Parathyroid adenoma (tissue), 2 donors: ENCODE data around the gene PREX1.

Experiments used
- H2AFZ ChIP-seq: fragments of 300-600 bp; sonication (generic); one replicate; pipeline ENCODE4 v1.7.0; 2017; ENCODE audit warnings: antibody characterized with exemption, mild to moderate bottlenecking
- H3K27ac ChIP-seq: fragments of 300-600 bp; sonication (generic); one replicate; pipeline ENCODE4 v1.7.0; 2017
- H3K27me3 ChIP-seq: fragments of 300-600 bp; sonication (generic); one replicate; pipeline ENCODE4 v1.7.0; 2017; ENCODE audit warnings: low read length; ENCODE audit not compliant: control insufficient read depth, insufficient read depth
- H3K36me3 ChIP-seq: fragments of 300-600 bp; sonication (generic); one replicate; pipeline ENCODE4 v1.7.0; 2017; ENCODE audit warnings: low read length; ENCODE audit not compliant: control insufficient read depth, insufficient read depth
- H3K4me1 ChIP-seq: fragments of 300-600 bp; sonication (generic); one replicate; pipeline ENCODE4 v1.7.0; 2017; ENCODE audit warnings: control low read depth
- H3K4me2 ChIP-seq: fragments of 300-600 bp; sonication (generic); one replicate; pipeline ENCODE4 v1.7.0; 2017; ENCODE audit warnings: low read length
- H3K4me3 ChIP-seq: fragments of 300-600 bp; sonication (generic); one replicate; pipeline ENCODE4 v1.7.0; 2017; ENCODE audit warnings: low read depth, low read length
- H3K79me2 ChIP-seq: fragments of 300-600 bp; sonication (generic); one replicate; pipeline ENCODE4 v1.7.0; 2017; ENCODE audit warnings: control low read depth
- H3K9ac ChIP-seq: fragments of 300-600 bp; sonication (generic); one replicate; pipeline ENCODE4 v1.7.0; 2017; ENCODE audit warnings: mild to moderate bottlenecking
- H3K9me3 ChIP-seq: fragments of 300-600 bp; sonication (generic); one replicate; pipeline ENCODE4 v1.7.0; 2017; ENCODE audit warnings: low read length; ENCODE audit not compliant: control insufficient read depth
- TF ChIP-seq, protein P1 (sequence below): fragments of 300-600 bp; sonication (generic); IDR thresholded peaks from one replicate; pipeline ENCODE4 v1.7.0; 2017; ENCODE audit warnings: antibody characterized with exemption, mild to moderate bottlenecking
- donor health status: primary hyperparathyroidism.

Gene PREX1

DNA sequence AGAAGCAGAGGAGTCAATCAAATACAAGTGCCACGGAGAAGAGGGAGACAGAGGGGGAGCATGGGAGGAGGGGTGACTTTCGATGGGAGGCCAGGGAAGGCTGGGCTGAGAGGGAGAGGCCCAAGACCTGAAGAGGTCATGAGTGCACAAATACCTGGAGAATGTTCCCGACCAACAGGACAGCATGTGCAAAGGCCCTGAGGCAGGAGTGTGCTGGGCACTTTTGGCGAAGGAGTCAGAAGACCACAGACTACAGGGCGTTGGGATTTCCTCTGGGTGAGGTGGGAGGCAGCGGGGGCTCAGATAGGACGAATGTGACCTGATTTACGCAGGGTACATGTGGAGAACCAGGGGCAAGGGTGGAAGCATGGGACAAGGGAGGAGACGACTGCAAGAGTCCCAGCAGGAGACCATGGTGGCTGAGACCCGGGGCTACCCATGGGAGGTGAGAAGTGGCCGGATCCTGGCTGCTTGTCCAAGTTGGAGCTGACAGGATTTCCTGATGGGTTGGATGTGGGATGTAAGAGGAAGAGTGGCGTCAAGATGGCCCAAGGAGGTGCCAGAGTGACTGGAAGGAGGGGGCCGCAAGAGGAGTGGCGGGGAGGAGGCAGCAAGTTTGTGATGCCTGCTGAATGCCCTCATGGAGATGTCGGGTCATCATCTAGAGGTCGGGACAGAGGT lies 23.4 kb downstream of the PREX1 start:
- Histone ChIP-seq H3K4me3 (no peak overlapping the region), H3K9ac (no peak overlapping the region), H3K79me2 (peaks cover 7% of the 10 kb centered on the region), H3K9me3 (no peaks in the 10 kb centered on the region), H3K27ac (no peak overlapping the region), H3K4me1 (no peaks in the 10 kb centered on the region), H3K36me3 (no peaks in the 10 kb centered on the region), H3K27me3 (no peaks in the 10 kb centered on the region), H3K4me2 (no peak overlapping the region), H2AFZ (no peak overlapping the region)
- TF ChIP-seq, protein P1, sequence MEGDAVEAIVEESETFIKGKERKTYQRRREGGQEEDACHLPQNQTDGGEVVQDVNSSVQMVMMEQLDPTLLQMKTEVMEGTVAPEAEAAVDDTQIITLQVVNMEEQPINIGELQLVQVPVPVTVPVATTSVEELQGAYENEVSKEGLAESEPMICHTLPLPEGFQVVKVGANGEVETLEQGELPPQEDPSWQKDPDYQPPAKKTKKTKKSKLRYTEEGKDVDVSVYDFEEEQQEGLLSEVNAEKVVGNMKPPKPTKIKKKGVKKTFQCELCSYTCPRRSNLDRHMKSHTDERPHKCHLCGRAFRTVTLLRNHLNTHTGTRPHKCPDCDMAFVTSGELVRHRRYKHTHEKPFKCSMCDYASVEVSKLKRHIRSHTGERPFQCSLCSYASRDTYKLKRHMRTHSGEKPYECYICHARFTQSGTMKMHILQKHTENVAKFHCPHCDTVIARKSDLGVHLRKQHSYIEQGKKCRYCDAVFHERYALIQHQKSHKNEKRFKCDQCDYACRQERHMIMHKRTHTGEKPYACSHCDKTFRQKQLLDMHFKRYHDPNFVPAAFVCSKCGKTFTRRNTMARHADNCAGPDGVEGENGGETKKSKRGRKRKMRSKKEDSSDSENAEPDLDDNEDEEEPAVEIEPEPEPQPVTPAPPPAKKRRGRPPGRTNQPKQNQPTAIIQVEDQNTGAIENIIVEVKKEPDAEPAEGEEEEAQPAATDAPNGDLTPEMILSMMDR = no peak

DNA sequence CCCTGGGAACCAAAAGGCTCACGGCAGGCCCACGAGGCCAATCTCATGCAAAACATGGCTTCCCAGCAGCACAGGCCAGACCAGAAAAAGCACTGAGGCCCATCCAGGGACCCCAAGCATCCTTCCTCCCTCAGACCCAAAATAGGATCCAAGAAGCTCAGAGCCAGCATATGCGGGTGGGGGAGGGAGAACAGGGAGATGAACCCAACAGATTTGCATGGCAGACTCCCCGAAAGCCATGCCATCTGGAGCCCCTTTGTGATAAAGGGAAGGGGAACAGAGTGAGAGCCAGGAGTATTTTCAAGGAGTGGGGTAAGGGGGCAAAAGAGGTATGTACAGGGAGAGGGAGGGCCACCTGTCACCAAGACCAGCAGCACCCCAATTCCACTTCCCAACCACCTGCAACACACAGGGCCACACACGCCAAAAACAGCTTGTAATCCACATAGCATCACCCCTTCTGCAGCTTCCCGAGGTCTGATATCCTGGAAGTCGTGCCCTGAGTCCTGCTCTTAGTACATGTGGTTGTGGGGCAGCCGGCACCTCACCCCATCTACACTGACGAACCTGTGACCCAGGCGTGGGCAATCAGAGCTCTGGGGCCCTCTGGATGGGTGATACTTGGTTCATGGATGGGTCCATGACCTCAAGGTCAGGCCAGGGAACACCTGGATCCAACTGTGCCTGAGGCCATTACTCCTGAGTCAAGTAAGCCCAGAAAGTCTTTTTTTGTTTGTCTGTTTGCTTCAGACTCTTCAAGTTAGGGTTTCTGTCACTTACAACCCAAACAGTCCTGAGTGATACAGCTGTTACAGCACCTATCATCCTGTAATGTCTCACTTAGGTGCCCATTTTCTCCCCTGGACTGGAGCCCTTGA lies 24.4 kb downstream of the PREX1 start:
- H3K27me3 ChIP-seq = no peaks in the 10 kb centered on the region
- no peak overlapping the region for H2AFZ ChIP-seq
- no peak overlapping the region for H3K27ac ChIP-seq
- TF ChIP-seq, protein P1 = no peak
- H3K36me3 ChIP-seq = no peaks in the 10 kb centered on the region
- H3K4me2 ChIP-seq = no peak overlapping the region
- no peak overlapping the region for H3K4me3 ChIP-seq
- H3K4me1 ChIP-seq = no peaks in the 10 kb centered on the region
- H3K9me3 ChIP-seq = no peaks in the 10 kb centered on the region
- H3K79me2 ChIP-seq = peaks cover 5% of the 10 kb centered on the region
- H3K9ac ChIP-seq = no peak overlapping the region

DNA sequence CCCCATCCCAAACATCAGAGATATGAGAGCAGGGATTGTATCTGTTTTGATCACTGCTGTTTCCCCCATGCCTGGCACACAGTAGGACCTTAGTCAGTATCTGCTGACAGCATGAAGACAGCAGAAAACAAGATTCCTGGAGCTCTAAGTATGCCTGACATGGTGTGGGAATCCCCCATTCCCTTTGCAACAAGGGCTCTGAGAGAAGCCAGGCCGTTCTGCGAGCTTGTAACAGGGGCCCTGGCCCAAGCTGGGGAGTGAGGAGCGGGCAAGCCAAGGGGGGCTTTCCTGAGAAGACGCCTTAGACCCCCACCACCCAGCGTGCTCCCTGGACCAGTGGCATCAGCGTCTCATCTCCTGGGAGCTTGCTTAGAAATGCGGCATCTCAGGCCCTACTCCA lies 25.2 kb downstream of the PREX1 start:
- Histone ChIP-seq H3K4me3 (no peak overlapping the region), H3K36me3 (no peaks in the 10 kb centered on the region), H3K4me1 (no peaks in the 10 kb centered on the region), H2AFZ (no peak overlapping the region), H3K9me3 (no peaks in the 10 kb centered on the region), H3K27me3 (no peaks in the 10 kb centered on the region), H3K27ac (no peak overlapping the region), H3K79me2 (peaks cover 4% of the 10 kb centered on the region), H3K4me2 (no peak overlapping the region), H3K9ac (no peak overlapping the region)
- TF ChIP-seq, protein P1 = no peak

DNA sequence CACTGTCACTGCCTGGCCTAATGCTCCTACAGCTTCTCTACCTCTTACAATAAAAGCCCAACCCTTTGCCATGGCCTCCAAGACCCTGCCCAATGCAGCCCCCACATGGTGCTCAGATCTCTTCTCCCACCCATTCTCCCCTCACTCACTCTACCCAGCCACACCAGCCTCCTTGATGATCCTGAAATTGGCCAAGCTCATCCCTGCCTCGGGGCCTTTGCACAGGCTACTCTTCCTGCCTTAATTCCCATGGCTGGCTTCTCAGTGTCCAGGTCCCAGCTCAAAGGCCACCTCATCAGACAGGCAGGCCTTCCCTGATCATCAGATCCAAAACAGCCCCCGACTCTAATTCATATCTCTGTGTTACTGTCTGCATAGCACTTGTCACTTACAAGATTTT lies 25.6 kb downstream of the PREX1 start:
- H3K36me3 ChIP-seq = no peaks in the 10 kb centered on the region
- no peaks in the 10 kb centered on the region for H3K9me3 ChIP-seq
- H3K27me3 ChIP-seq = no peaks in the 10 kb centered on the region
- no peak overlapping the region for H3K27ac ChIP-seq
- no peak overlapping the region for H3K4me2 ChIP-seq
- no peak overlapping the region for H2AFZ ChIP-seq
- H3K4me3 ChIP-seq = no peak overlapping the region
- peaks cover 2% of the 10 kb centered on the region for H3K79me2 ChIP-seq
- H3K4me1 ChIP-seq = no peaks in the 10 kb centered on the region
- TF ChIP-seq, protein P1 = no peak
- no peak overlapping the region for H3K9ac ChIP-seq
